Measurements from ENCODE around the gene TBC1D1. TPM values are rescaled to one million over a fixed set of nuclear protein-coding genes. Genes with fewer than 3 reads are reported as not detected.

TBC1D1 gene
- total RNA-seq, 1 donor from 2014 or later = 54.5 TPM

GRCh38 chr4:38135201-38135600 lies 244.3 kb downstream of the TBC1D1 start:
- H3K9ac ChIP-seq (ENCODE audit: low read length) = no peak overlapping the region
- DNase-seq (ENCODE audit: low read depth) (no peak), FAIRE-seq (no peak)
- Mint-ChIP-seq H3K9me3 (ENCODE audit: unreplicated experiment) (no peaks in the 10 kb centered on the region), H3K4me1 (ENCODE audit: low read depth, unreplicated experiment) (peaks cover 27% of the 10 kb centered on the region), H3K36me3 (ENCODE audit: low read depth, unreplicated experiment) (peaks cover 33% of the 10 kb centered on the region), H3K27ac (ENCODE audit: unreplicated experiment) (no peak overlapping the region), H3K4me3 (ENCODE audit: unreplicated experiment) (no peak overlapping the region), H3K27me3 (ENCODE audit: low read depth, unreplicated experiment) (no peaks in the 10 kb centered on the region)
- no peak overlapping the region for H3K4me3 ChIP-seq (ENCODE audit: insufficient read depth, low read depth, low read length)
- H3K27ac ChIP-seq (ENCODE audit: low read depth, low read length) = no peak overlapping the region
- H3K9me3 ChIP-seq (ENCODE audit: insufficient read depth, low read depth, low read length) = no peaks in the 10 kb centered on the region
- no peak overlapping the region for H3K4me2 ChIP-seq (ENCODE audit: low read length)
- H3K27me3 ChIP-seq (ENCODE audit: insufficient read depth, low read length) = no peaks in the 10 kb centered on the region
- peaks cover 21% of the 10 kb centered on the region for H3K36me3 ChIP-seq (ENCODE audit: insufficient read depth, low read length)
- no peaks in the 10 kb centered on the region for H4K20me1 ChIP-seq (ENCODE audit: insufficient read depth, low read length)
- H3K4me1 ChIP-seq (ENCODE audit: insufficient read depth, low read length) = peaks cover 20% of the 10 kb centered on the region
- H3K79me2 ChIP-seq (ENCODE audit: insufficient read depth, low read length) = no peaks in the 10 kb centered on the region
- TF ChIP-seq EZH2 (IDR thresholded peaks at IDR 0.05; ENCODE audit: insufficient read depth, low read length) (no peak), CTCF (IDR thresholded peaks at IDR 0.05; ENCODE audit: insufficient read depth, low read depth, low read length) (no peak)
- H2AFZ ChIP-seq (ENCODE audit: low read depth, low read length) = no peak overlapping the region

DNA sequence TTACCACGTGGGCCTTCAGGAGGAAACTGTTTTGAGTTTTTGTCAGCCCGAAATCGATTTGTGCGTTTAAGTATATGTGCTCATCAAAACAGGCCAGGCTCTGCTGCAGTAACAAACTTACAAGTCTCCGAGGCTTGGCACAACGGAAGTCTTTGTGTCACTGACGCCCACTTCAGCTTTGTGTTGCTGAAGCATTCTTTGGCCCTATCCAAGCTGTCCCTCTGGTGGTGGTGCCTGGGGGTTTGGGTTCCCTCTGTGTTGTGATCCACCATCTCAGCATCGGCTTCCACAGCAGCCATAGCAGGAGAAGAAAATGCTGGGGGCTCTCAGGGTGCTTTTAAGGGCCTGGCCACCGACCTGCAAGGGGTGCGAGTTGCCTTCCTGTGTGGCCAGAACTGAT lies 245.7 kb downstream of the TBC1D1 start:
- TF ChIP-seq CTCF (IDR thresholded peaks at IDR 0.05; ENCODE audit: insufficient read depth, low read depth, low read length) (no peak), EZH2 (IDR thresholded peaks at IDR 0.05; ENCODE audit: insufficient read depth, low read length) (no peak)
- no peaks in the 10 kb centered on the region for H3K9me3 Mint-ChIP-seq (ENCODE audit: unreplicated experiment)
- Histone ChIP-seq H3K27me3 (ENCODE audit: insufficient read depth, low read length) (no peaks in the 10 kb centered on the region), H3K36me3 (ENCODE audit: insufficient read depth, low read length) (peaks cover 21% of the 10 kb centered on the region), H3K4me1 (ENCODE audit: insufficient read depth, low read length) (peaks cover 13% of the 10 kb centered on the region), H2AFZ (ENCODE audit: low read depth, low read length) (no peak overlapping the region), H3K4me2 (ENCODE audit: low read length) (no peak overlapping the region), H4K20me1 (ENCODE audit: insufficient read depth, low read length) (no peaks in the 10 kb centered on the region), H3K4me3 (ENCODE audit: insufficient read depth, low read depth, low read length) (no peak overlapping the region), H3K9me3 (ENCODE audit: insufficient read depth, low read depth, low read length) (no peaks in the 10 kb centered on the region), H3K79me2 (ENCODE audit: insufficient read depth, low read length) (no peaks in the 10 kb centered on the region), H3K9ac (ENCODE audit: low read length) (no peak overlapping the region), H3K27ac (ENCODE audit: low read depth, low read length) (no peak overlapping the region)
- H3K27me3 Mint-ChIP-seq (ENCODE audit: low read depth, unreplicated experiment) = no peaks in the 10 kb centered on the region
- H3K4me1 Mint-ChIP-seq (ENCODE audit: low read depth, unreplicated experiment) = peaks cover 18% of the 10 kb centered on the region
- DNase-seq (ENCODE audit: low read depth) = no peak
- peaks cover 33% of the 10 kb centered on the region for H3K36me3 Mint-ChIP-seq (ENCODE audit: low read depth, unreplicated experiment)
- no peak overlapping the region for H3K27ac Mint-ChIP-seq (ENCODE audit: unreplicated experiment)
- H3K4me3 Mint-ChIP-seq (ENCODE audit: unreplicated experiment) = no peak overlapping the region
- no peak for FAIRE-seq

DNA sequence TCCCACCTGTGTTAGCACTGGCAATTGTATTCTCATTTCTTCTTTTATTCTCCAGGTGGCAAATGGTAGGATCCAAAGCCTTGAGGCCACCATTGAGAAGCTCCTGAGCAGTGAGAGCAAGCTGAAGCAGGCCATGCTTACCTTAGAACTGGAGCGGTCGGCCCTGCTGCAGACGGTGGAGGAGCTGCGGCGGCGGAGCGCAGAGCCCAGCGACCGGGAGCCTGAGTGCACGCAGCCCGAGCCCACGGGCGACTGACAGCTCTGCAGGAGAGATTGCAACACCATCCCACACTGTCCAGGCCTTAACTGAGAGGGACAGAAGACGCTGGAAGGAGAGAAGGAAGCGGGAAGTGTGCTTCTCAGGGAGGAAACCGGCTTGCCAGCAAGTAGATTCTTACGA lies 246.2 kb downstream of the TBC1D1 start:
- Histone ChIP-seq H3K4me3 (ENCODE audit: insufficient read depth, low read depth, low read length) (no peak overlapping the region), H3K4me2 (ENCODE audit: low read length) (no peak overlapping the region), H3K79me2 (ENCODE audit: insufficient read depth, low read length) (no peaks in the 10 kb centered on the region), H2AFZ (ENCODE audit: low read depth, low read length) (no peak overlapping the region), H4K20me1 (ENCODE audit: insufficient read depth, low read length) (no peaks in the 10 kb centered on the region), H3K9ac (ENCODE audit: low read length) (no peak overlapping the region), H3K36me3 (ENCODE audit: insufficient read depth, low read length) (peaks cover 21% of the 10 kb centered on the region), H3K27me3 (ENCODE audit: insufficient read depth, low read length) (no peaks in the 10 kb centered on the region), H3K4me1 (ENCODE audit: insufficient read depth, low read length) (peaks cover 11% of the 10 kb centered on the region), H3K27ac (ENCODE audit: low read depth, low read length) (no peak overlapping the region), H3K9me3 (ENCODE audit: insufficient read depth, low read depth, low read length) (no peaks in the 10 kb centered on the region)
- no peaks in the 10 kb centered on the region for H3K27me3 Mint-ChIP-seq (ENCODE audit: low read depth, unreplicated experiment)
- H3K9me3 Mint-ChIP-seq (ENCODE audit: unreplicated experiment) = no peaks in the 10 kb centered on the region
- no peak for DNase-seq (ENCODE audit: low read depth)
- no peak for FAIRE-seq
- peaks cover 13% of the 10 kb centered on the region for H3K4me1 Mint-ChIP-seq (ENCODE audit: low read depth, unreplicated experiment)
- no peak overlapping the region for H3K27ac Mint-ChIP-seq (ENCODE audit: unreplicated experiment)
- TF ChIP-seq CTCF (IDR thresholded peaks at IDR 0.05; ENCODE audit: insufficient read depth, low read depth, low read length) (no peak), EZH2 (IDR thresholded peaks at IDR 0.05; ENCODE audit: insufficient read depth, low read length) (no peak)
- H3K36me3 Mint-ChIP-seq (ENCODE audit: low read depth, unreplicated experiment) = peaks cover 33% of the 10 kb centered on the region
- H3K4me3 Mint-ChIP-seq (ENCODE audit: unreplicated experiment) = no peak overlapping the region

Data from astrocyte (in vitro differentiated cells and primary cell).